GM19463 (cell line): Measurements from ENCODE around the gene SULT2B1.

Experiments used
- ATAC-seq: cut with Tn5 transposase; IDR thresholded peaks from one replicate; pipeline ENCODE4 v1.9.1; 2021; ENCODE audit warnings: mild to moderate bottlenecking, moderate library complexity; ENCODE audit not compliant: unreplicated experiment

SULT2B1 gene

DNA sequence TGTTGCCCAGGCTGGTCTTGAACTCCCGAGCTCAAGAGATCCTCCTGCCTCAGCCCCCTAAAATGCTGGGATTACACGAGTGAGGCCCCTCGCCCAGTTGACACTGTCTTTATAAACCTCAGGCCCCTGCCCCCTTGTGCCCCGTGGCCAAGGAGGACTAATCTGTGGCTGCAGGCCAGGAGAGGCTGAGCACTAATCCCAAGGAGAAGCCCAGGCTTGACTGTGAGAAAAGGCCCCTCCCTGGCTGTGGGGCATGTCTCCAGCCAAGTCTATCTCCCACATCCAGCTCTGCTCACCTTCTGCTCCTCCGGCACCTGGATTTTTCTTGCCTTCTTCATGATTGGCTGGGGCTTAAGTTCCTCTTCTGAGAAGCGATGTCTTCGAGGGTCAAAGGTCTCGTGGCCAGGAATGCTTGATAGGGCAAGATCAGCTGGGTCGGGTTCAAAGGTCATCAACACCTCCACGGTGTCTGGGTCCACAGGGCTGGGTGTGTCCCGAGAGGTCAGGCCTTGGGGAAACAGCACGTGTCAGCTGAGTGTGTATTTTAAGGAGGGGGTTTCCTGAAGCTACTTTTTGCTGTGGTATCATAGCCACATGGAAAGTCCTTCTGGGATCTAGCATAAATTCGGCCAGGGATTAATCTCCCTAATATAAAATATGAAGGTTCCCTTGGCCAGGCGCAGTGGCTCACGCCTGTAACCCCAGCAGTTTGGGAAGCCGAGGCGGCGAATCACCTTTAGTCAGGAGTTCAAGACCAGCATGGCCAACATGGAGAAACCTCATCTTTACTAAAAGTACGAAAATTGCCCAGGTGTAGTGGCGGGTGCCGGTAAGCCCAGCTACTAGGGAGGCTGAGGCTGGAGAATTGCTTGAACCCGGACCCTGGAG is 81.4 kb downstream of the SULT2B1 start:
- ATAC-seq, result no peak

DNA sequence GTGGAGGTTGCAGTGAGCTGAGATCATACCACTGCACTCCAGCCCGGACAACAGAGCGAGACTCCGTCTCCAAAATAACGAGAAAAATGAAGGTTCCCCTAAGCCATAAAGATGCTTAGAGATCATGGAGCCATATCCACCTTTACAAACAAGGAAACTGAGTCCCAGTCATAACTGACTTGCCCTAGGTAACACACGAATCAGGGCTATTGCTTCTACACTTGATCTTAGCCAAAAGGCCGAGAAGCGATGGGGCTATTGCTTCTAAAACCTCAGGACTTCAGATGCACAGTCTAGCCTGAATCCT is 82.0 kb downstream of the SULT2B1 start:
- no peak for ATAC-seq

DNA sequence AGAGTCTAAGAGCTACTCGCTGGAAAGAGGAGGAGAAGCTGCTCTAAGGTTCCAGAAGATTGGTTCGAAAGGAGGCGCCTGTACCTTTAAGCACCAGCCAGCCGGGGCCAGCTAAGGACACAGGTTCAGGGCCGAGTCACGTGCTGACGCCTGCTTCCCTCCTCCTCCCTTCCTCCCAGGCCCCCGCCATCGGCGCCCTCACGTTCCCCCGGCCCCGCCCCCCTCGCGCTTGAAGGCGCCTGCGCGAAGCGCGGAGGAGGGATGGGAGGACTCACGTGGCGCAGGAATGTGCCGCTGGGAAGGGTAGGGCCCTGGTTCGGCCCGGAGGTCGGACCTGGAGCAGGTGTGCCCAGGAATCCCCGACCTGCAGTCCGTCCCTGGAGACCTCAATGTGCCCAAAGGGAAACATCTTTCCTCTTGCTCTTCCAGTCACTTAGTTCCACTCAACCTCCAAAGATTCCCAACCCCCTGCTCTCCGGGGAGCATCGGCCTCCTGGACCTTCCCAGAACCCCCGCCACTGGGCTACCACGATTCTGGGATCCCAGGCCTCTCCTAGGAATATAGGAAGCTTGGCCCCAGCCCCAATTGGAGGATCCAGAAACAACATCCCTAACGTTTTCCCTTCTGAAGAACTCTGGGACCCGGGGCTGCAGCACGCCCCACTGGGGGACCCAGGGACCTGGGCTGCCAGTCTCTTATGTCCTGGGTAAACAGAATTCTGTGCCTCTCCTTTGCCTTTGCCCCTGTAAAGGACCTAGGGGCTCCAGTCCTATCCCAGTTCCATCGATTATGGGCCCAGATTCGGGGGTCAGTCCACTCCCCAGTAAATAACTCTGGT is 82.7 kb downstream of the SULT2B1 start:
- no peak for ATAC-seq

DNA sequence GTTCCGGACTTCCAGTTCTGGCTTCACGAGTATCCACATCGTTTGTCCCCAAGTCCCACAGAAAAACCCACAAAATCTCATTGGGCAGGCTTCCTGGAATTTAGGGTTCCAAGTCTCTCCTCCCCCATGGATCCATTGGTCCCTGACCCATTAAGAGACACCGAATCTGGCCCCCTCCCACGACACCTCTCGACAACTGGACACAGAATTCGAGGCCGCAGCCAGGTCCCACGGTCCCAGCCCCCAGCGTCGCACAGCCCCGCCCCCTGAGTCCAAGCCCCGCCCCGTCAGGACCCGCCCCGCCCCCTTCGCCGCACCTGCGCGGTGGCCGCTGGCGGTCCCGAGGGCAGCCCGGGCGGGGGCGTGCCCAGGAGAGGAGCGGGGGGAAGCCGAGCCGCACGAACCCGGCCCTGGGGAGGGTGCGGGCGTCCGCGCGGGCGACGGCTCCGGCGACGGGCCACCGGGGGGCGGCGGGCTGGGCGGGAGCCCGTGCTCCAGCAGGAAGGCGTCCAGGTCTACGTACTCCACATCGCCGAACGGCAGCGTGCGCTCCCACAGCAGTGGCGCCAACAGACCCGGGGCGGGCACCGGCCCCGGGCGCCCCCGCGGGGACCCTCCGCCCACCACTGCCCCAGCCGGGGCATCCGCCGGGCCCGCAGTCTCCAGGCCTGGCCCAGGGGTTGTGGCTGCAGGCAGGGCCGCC is 83.4 kb downstream of the SULT2B1 start:
- no peak for ATAC-seq

DNA sequence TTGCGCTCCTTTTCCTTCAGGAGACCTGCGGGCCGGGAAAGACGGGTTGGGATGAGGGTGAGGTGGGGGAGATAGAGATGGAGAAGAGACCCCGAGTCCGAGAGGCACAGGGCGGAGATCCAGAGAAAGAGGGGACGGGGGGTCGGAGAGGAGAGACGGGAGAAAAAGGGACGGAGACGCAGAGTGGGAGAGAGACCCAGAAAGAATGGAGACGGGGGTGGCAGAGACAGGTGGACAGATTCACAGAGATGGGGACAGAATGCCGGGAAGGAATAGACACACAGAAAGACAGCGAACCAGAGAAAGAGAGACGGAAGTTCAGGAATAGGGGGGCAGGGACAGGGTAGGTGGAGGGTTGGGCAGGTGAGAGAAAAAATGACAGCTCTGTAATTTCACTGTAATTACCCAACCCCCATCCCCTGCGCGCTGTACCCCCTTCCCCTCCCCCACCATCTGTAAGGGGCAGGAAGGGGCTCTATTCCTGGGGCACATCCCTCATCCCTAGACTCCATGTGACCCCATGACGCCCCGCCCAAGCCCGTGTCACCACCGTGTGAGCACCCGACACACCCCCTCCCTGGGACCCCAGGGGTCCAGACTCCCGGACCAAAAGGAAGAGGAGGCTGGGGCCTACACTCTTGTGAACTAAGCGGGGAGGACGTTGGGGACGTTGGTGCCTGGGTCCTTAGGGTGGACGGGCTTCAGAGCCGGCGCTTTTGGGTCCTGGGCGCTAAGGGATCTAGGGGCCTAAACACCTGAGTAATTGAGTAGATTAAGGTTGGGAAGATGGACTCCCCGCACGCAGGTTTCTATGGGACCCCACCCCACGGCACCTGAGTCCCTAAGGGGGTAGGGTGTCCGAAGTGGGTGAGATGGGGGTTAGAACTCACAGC is 84.2 kb downstream of the SULT2B1 start:
- no peak for ATAC-seq

DNA sequence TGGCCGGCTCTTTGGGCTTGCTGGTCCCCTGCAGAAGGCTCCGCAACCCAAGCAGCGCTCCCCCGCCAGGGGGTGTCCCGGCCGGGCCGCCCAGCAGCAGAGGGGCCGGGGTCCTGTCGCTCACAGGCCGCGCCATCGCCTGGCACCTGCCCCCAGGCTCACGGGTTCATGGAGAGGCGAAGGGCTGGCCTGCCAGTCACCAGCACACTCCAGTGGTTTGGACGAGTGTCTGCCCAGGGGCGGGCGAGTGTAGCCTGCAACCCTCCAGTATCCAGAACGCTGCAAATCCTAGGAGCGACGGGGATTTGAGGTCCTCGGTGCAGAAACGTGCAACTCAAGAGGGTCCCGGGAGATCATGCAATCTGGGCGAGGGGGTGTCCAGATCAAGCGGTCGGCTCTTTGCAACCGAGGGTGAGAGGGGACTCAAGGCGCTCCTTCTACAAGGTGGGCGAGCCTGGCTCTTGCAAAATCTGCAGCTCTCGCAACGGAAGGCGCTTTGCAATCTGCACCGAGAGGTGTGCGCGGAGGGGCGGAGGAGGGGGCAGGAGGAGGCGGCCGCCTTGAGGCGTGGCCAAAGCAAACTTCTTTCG is 85.0 kb downstream of the SULT2B1 start, which contains the start of gene DBP:
DBP (minus strand) TSS at position 521 of the 590 bp plus-strand sequence; CDS start at position 136, 385 bp downstream.
- ATAC-seq, result no peak

DNA sequence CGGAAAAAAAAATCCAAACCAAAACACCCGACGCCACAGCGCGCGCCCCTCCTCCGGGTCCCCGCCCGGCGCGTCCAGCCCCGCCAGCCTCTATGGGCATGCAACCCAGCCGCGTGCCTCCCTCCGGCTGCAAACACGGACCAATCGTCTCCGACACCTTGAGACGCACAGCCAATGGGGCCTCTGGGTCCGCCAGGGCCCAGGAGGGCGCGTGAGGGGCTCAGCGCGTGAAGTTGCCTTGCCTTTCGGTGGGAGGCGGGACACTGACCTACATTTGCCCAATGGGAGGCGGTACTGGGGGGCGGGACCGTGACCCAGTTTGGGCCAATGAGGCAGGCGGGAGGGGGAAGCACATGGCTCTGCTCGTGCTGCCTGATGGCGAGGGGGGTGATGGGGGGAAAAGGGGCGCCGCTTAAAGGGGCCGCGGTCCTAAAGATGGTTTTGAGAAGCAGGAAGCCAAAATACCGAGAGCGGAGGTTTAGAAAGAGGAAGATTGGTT is 85.5 kb downstream of the SULT2B1 start:
- ATAC-seq, result peak; percentile 81

DNA sequence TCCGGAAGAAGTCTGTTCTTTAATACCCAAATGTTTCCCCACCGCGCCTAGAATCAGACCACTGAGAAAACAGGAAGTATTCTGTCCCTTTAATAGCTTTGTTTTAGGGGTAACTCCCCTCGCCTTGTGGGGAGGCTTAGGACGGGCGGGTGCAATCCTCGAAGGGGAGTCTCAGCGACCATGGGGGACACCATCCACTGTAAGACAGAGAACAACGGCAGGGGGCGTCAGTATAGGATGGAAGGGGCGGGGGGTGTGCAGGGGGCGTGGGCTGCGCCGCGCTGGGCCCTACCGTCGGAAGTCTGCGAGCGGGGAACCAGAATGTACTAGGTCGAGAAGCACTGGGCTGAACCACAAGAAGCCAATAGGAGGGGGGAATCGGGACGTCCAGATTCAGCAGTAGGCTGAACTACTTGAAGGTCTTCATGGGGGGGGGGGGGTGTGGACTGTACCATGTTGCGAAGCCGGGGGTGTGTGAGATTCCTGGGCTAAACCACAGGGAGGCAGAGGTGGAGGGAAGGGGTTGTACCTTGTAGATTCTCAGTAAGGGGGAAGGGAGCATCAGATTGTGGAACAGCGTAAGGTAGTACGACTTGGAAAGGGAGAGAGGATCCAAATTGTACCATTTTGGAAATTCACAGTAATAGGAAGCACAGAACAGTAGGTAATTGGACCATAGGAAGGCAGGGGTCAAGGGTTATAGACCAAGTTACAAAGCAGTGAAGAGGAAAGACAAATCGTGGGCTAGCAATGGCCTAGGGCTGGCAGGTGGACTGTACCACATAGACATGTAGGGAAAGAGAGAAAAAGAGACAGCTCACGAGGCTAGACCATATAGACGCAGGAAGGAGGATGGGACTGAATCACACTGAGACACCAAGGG is 86.2 kb downstream of the SULT2B1 start:
- ATAC-seq, result no peak

DNA sequence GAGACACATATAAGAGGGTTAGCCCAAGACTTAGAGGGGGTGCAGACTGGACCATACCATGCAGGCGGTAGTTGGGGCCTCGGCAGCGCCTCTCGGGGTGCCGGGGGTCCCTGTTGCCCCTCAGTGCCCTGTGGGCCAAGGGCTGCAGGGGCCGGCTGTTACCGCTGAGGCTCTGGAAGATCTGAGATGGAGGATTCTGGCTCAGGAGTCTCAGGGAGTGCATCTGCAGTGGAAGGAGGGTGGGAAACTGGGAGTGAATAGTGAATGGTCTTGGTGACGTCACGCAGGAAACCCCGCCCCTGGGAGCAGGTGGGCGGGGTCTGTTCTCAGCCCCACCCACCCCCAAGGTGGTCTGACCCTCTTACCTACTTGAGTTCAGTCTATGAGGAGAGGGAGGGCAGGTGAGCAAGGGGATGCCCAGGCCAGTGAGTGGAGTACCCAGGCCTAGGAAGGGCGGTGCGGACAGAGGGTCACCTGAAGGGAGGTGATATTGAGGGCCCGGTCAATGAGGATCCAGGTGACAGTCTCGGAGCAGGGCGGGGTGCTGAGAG is 86.9 kb downstream of the SULT2B1 start:
- no peak for ATAC-seq

DNA sequence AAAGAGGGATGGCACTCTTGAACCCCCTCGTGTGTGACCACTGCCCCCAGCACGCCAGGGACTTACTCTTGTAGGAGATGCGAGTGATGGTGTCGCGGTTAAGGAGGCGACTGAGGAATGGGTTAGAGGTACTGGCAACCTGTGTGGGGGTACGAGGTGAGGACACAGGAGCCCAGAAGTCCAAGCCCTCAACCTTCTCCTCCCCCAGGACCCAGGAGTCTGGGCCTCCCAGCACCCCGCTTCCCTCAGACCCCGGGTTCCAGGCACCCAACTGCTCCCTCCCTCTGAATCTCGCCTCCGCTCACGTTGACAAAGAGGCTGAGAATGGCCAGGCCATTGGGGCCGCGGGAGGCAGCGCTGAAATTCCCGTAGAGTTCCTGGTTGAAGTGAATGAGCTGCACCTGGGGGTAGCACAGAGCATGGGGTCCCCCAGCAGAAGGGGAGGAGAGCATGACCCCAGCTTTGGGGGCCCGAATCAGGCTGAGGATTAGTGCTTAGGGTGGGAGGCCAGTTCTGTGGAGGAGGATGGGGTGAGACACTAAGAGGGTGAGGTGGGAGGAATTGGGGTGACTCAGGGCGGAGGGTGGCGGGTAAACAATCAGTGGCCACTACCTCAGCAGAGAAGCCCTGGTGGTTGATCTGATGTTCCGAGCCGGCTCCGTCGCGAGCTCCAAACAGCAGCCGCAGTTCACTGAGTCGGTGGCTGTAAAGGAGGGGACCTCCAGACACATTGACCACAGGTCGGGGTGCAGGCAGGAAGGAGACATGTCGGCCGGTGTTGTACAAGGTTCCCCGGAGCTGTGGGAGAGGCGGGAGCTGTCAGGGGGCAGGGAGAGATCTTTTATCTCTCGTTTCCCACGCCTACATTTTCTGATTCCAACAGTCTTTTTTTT is 87.8 kb downstream of the SULT2B1 start:
- ATAC-seq, result no peak

DNA sequence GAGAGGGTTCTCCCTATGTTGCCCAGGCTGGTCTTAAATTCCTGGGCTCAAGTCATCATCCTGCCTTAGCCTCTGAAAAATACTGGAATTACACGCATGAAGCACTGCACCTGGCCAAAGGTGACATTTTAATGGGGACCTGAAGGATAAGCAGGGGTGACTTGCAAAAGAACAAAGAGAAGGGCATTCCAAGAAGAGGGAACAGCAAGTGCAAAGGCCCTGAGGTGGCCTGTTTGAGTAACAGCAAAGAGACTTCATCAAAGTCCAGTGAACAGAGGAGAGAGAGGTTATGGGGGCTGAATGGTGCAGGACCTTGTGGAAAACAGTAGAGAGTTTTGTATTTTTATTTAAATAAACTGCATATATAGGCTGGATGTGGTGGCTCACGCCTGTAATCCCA is 89.9 kb downstream of the SULT2B1 start:
- ATAC-seq, result no peak

DNA sequence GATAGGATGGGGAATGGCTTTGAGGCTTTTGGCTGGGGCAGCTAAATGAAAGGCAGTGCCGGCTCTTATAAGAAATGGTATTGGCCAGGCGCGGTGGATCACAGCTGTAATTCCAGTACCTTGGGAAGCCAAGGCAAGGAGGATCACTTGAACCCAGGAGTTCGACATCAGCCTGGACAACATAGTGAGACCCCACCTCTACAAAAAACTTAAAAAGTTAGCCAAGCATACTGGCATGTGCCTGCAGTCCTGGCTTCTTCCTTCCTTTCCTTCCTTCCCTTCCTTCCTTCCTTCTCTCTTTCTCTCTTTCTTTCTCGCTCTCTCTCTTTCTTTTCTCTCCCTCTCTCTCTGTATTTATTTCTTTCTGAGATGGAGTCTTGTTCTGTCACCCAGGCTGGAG is 90.9 kb downstream of the SULT2B1 start:
- no peak for ATAC-seq

DNA sequence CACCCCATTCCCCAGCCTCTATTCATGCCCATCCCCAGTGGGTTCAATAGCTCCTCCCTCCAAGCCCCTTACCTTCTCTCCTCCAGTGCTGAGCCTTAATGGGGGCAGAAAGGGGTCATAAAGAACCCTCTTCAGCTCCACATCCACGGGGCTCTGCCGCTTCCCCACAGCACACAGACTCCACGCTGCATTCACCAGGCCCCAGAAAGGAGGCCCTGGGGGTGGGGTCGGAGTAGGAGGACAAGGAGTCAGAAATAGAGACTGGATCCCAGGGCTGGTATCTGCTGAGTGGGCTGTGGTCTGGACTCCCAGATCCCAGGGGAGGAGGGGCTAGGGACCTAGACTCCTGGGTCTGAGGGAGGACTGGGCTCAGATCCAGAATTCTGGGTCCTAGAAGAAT is 92.4 kb downstream of the SULT2B1 start:
- no peak for ATAC-seq

DNA sequence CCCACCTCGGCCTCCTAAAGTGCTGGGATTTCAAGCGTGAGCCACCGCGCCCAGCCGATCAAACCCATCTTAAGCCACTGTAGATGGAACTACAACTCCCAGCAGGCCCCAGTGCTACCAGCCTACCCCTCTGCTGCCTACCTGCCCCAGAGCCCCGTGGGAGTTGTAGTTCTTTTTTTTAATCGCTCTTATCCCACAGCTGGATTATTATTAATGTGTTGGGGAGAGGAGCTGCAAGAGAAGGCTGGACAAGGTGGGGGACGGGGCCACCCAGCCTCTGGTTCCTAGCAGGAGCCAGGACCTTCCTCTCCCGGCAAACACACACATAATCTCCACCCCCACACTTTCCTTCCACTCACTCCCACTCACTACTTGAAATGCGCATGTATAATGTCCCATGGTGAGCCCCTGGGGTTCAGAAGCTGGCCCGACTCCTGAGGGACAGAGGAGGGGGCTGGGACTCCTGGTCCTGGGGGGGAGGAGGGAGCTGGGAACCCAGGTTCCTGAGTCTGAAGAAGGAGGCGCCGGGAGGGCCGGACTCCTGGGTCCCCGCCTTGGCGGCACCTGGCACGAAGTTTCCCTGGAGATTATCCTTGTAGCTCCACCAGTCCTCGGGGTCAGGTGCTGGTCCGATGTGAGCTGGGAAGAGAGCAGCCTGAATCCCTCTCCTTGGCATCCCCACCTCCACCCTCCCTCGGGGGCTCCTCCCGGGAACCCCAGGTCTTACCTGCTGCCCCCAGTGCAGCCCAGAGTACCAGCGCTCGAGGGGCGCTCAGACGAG is 93.1 kb downstream of the SULT2B1 start:
- no peak for ATAC-seq

DNA sequence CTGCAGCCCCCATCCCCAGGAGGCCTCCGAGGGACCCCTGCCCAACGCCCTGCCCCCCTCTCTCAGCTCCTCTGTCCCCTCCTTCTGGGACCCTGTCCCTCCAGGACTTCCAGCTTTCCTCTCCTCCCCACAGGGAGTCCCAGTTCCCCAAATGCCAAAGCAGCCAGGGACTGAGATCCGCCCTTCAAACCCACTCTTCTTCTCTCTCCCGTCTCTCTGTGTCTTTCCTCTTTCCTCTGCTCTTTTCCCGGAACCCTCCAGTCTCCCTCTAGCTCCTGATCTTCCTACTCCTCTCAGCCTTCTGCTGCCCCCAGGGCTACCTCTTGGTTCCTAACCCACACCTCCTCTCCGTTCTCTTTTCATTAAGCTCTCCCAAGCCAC is 93.6 kb downstream of the SULT2B1 start:
- no peak for ATAC-seq

DNA sequence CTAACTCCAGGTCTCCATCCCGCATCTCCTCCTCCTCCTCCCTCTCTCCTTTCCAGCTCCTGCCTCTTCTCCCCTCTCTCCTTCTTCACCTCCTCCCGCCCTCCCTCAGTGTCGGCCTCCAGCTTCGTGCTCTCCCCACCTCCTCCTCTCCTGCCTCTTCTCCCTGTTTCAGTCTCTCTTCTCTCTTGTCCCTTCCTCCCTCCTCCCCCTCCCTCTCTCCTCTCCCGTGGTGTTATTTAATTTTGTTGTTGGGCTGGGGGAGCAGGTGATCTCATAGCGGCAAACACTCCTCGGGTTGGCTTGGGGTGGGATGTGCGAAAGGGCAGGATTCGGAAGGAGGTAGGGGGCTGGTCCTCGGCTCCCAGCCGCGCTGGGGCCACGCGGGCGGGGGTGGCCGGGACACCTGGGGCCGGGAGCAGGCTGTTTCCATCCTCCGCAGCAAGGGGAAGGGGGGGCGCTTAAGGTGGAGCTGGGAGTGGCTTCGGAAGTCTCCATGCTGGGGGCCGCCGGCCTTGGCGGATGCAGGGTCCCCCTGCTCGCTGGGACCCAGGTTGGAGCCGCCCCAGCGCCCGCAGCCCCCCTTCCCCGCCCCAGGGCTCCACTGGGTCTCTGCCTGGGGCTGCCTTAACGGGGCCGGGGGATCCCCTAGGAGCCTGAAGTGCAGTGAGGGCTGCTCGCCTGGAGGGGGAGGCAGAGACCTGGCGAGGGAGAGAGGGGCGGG is 94.2 kb downstream of the SULT2B1 start, which contains the start of gene CA11:
CA11 (minus strand) TSS at position 187 of the 721 bp plus-strand sequence. CDS start 555 bp downstream, outside the sequence.
- peak; percentile 88 for ATAC-seq
